Neuronal stem cell (in vitro differentiated cells): ENCODE measurements around the gene SMYD3.

Experiments
- DNase-seq: peaks from one replicate; pipeline ENCODE4 v3.0.0-alpha.2; 2013; ENCODE audit warnings: low spot score
- H2AFZ ChIP-seq: one replicate; pipeline ENCODE4 v1.6.1; 2013; ENCODE audit warnings: mild to moderate bottlenecking, low read length, inconsistent platforms
- H2AK5ac ChIP-seq: 2 replicates; pipeline ENCODE4 v1.6.1; 2013; ENCODE audit warnings: low read depth, mild to moderate bottlenecking, inconsistent platforms, low read length, moderate library complexity, mixed read lengths
- H2BK120ac ChIP-seq: 2 replicates; pipeline ENCODE4 v1.6.1; 2013; ENCODE audit warnings: low read depth, mild to moderate bottlenecking, inconsistent platforms, low read length, moderate library complexity, mixed read lengths
- H2BK12ac ChIP-seq: one replicate; pipeline ENCODE4 v1.6.1; 2013; ENCODE audit warnings: low read length, inconsistent platforms
- H2BK15ac ChIP-seq: 2 replicates; pipeline ENCODE4 v1.6.1; 2013; ENCODE audit warnings: mild to moderate bottlenecking, low read length, inconsistent platforms, mixed read lengths
- H2BK5ac ChIP-seq: one replicate; pipeline ENCODE4 v1.6.1; 2013; ENCODE audit warnings: inconsistent platforms, mild to moderate bottlenecking, low read length, moderate library complexity
- H3K14ac ChIP-seq: one replicate; pipeline ENCODE4 v1.6.1; 2013; ENCODE audit warnings: low read length, inconsistent platforms
- H3K18ac ChIP-seq: 2 replicates; pipeline ENCODE4 v1.6.1; 2013; ENCODE audit warnings: low read length, inconsistent platforms
- H3K23ac ChIP-seq: 2 replicates; pipeline ENCODE4 v1.6.1; 2013; ENCODE audit warnings: low read depth, mild to moderate bottlenecking, mixed read lengths, low read length, inconsistent platforms; ENCODE audit not compliant: poor library complexity
- H3K27ac ChIP-seq: replicated peaks from 3 replicates; pipeline ENCODE4 v1.5.1; 2013; ENCODE audit warnings: low read length, inconsistent platforms
- H3K27me3 ChIP-seq, 3 experiments: 2 replicates each; pipeline ENCODE4 v1.6.1; 2013; ENCODE audit warnings: low read length in 3 of 3, mild to moderate bottlenecking in 2 of 3, inconsistent platforms in 1 of 3, low read depth in 1 of 3, mixed read lengths in 1 of 3, moderate library complexity in 1 of 3; ENCODE audit not compliant: control insufficient read depth in 3 of 3, insufficient read depth in 3 of 3
- H3K36me3 ChIP-seq, 2 donors: replicated peaks in 1 of 2; 2 replicates each; pipeline ENCODE4 v1.6.1; 2013; ENCODE audit warnings: low read length in 2 of 2; ENCODE audit not compliant: control insufficient read depth in 2 of 2, insufficient read depth in 2 of 2
- H3K4ac ChIP-seq: 2 replicates; pipeline ENCODE4 v1.6.1; 2013; ENCODE audit warnings: inconsistent platforms, mild to moderate bottlenecking, low read length, moderate library complexity
- H3K4me1 ChIP-seq, 2 donors: 1 replicate in 1 of 2; 2 replicates in 1 of 2; pipeline ENCODE4 v1.6.1; 2013; ENCODE audit warnings: low read length in 2 of 2, low read depth in 1 of 2; ENCODE audit not compliant: control insufficient read depth in 2 of 2, insufficient read depth in 1 of 2
- H3K4me2 ChIP-seq: one replicate; pipeline ENCODE4 v1.6.1; 2013; ENCODE audit warnings: mild to moderate bottlenecking, low read length, inconsistent platforms; ENCODE audit not compliant: insufficient read depth, poor library complexity, severe bottlenecking
- H3K4me3 ChIP-seq, 2 donors: 2 replicates each; pipeline ENCODE4 v1.5.1; 2013; ENCODE audit warnings: low read length in 2 of 2, mild to moderate bottlenecking in 2 of 2, inconsistent platforms in 1 of 2, moderate library complexity in 1 of 2
- H3K79me1 ChIP-seq: one replicate; pipeline ENCODE4 v1.6.1; 2013; ENCODE audit warnings: low read depth, mild to moderate bottlenecking, inconsistent platforms, low read length, moderate library complexity
- H3K9ac ChIP-seq: one replicate; pipeline ENCODE4 v1.6.1; 2013; ENCODE audit warnings: mild to moderate bottlenecking, low read depth, low read length, inconsistent platforms; ENCODE audit not compliant: poor library complexity
- H3K9me3 ChIP-seq, 2 donors: replicated peaks in 1 of 2; 2 replicates each; pipeline versions ENCODE3 to v1.6.1; 2013; ENCODE audit warnings: low read length in 2 of 2, mild to moderate bottlenecking in 2 of 2, inconsistent platforms in 1 of 2, low read depth in 1 of 2, mixed read lengths in 1 of 2, moderate library complexity in 1 of 2; ENCODE audit not compliant: control insufficient read depth in 2 of 2, insufficient read depth in 1 of 2
- H4K8ac ChIP-seq: one replicate; pipeline ENCODE4 v1.6.1; 2013; ENCODE audit warnings: low read depth, mild to moderate bottlenecking, inconsistent platforms, low read length, moderate library complexity
- H4K91ac ChIP-seq: one replicate; pipeline ENCODE4 v1.6.1; 2013; ENCODE audit warnings: low read length, low read depth, mild to moderate bottlenecking, inconsistent platforms; ENCODE audit not compliant: poor library complexity
- WGBS, 2 donors: extraction: QIAGEN DNeasy Blood & Tissue Kit; methylation state at CpG; one replicate each; pipeline ENCODE4 v1.1.7; 2013; ENCODE audit warnings: missing lambda C conversion rate in 2 of 2, mixed read lengths in 1 of 2; ENCODE audit not compliant: insufficient read length in 2 of 2, insufficient replicate concordance in 1 of 2; ENCODE audit errors: extremely low coverage in 2 of 2; 5-methylcytosine and 5-hydroxymethylcytosine counted together

The SMYD3 gene

DNA sequence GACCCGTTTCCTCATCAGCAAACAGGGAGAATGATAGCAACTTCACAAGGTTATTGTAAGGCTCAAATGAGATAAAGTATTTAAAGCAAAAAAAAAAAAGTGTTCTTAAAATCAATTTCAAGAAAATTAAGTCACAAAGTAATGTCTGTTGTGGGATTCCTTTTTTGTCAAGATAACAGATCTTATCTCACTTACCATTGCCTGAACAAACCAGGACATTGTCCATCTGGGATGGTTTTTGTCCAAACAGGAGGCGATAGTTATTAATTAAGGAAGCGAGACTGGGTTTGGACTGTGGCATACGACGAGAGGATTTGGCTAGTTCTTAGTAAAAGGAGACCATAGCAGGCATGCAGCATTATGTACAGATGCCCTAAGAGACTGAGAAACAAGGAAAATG, 458.4 kb downstream of the SMYD3 start:
- no peak for DNase-seq
- H2BK5ac ChIP-seq: no peak overlapping the region

DNA sequence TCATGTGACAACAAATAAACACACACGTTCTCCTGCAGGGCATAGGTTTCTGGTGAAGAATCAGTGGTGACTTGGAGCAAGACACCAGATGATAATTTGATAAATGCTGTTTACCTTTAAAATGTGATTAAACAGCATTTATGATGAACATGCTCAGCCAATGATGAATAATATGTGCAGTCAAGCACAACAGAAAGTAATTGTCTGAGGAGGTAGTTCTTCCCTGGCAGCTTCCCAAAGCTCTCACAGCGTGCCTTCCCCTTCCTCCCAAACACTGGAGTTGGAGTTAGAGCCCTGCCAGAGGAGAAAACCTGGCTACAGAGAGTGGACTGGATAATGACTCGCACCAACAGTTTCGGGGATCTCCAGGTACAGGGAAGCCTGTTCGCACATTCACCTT, 463.5 kb downstream of the SMYD3 start:
- no peak overlapping the region for H2AFZ ChIP-seq

More for the DNA sequence above, 458.4 kb downstream of the SMYD3 start:
- Histone ChIP-seq H3K4me3 (no peak overlapping the region), H3K4me2 (no peak overlapping the region), H2BK12ac (no peak overlapping the region), H3K36me3 (no peaks in the 10 kb centered on the region), H3K79me1 (no peaks in the 10 kb centered on the region), H2AK5ac (no peak overlapping the region), H3K9ac (no peak overlapping the region), H2AFZ (no peak overlapping the region), H2BK15ac (no peak overlapping the region), H3K18ac (no peak overlapping the region), H3K14ac (no peak overlapping the region), H2BK120ac (no peak overlapping the region), H3K27ac (no peak overlapping the region), H3K4me1 (no peaks in the 10 kb centered on the region), H4K8ac (no peak overlapping the region), H3K23ac (no peak overlapping the region), H3K27me3 (no peaks in the 10 kb centered on the region), H3K4ac (no peak overlapping the region), H4K91ac (no peak overlapping the region), H3K9me3 (no peaks in the 10 kb centered on the region)
- WGBS, 2 donors: no CpG with 5 or more reads among the region's 5 CpGs

DNA sequence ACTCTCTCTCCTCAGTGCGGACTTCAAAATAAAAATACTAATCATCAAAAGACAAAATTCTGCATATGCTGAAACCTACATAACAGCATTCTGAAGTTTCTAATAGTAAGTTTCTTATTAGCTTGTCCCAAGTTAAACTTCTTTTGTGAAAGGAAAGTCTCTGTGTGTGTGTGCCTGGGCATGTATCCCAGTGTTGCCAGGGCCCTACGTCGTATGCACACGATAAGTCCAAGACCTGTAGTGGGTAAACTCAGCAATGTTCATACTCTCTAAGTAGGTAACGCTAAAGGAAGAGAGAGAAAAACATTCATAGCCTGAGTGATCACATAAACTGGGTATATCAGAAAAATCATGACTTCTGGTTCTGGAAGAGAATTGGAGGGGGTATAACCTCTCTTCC, 465.7 kb downstream of the SMYD3 start:
- no peak for DNase-seq
- H3K4me3 ChIP-seq: no peak overlapping the region
- no peaks in the 10 kb centered on the region for H3K36me3 ChIP-seq
- H3K4me2 ChIP-seq: no peak overlapping the region
- H2BK12ac ChIP-seq: no peak overlapping the region
- no peak overlapping the region for H2AK5ac ChIP-seq
- no CpG with 5 or more reads among the region's 5 CpGs for WGBS, 2 donors
- no peak overlapping the region for H2BK120ac ChIP-seq
- no peak overlapping the region for H4K8ac ChIP-seq
- H3K23ac ChIP-seq: no peak overlapping the region
- no peak overlapping the region for H2BK15ac ChIP-seq
- no peak overlapping the region for H3K18ac ChIP-seq
- H3K9ac ChIP-seq: no peak overlapping the region
- H3K79me1 ChIP-seq: no peaks in the 10 kb centered on the region
- no peak overlapping the region for H3K14ac ChIP-seq
- no peak overlapping the region for H3K4ac ChIP-seq
- H4K91ac ChIP-seq: no peak overlapping the region
- no peak overlapping the region for H3K27ac ChIP-seq
- no peaks in the 10 kb centered on the region for H3K27me3 ChIP-seq
- H3K4me1 ChIP-seq: no peaks in the 10 kb centered on the region
- H3K9me3 ChIP-seq: no peaks in the 10 kb centered on the region
- H2AFZ ChIP-seq: no peak overlapping the region
- no peak overlapping the region for H2BK5ac ChIP-seq

More for the DNA sequence above, 463.5 kb downstream of the SMYD3 start:
- WGBS, 2 donors: no CpG with 5 or more reads among the region's 5 CpGs
- no peak overlapping the region for H3K27ac ChIP-seq
- no peak overlapping the region for H3K4me2 ChIP-seq
- no peak overlapping the region for H3K4ac ChIP-seq
- H4K8ac ChIP-seq: no peak overlapping the region
- H4K91ac ChIP-seq: no peak overlapping the region
- H3K4me1 ChIP-seq: no peaks in the 10 kb centered on the region
- no peak overlapping the region for H2BK120ac ChIP-seq
- no peak for DNase-seq
- H2BK5ac ChIP-seq: no peak overlapping the region
- H3K23ac ChIP-seq: no peak overlapping the region
- H3K4me3 ChIP-seq: no peak overlapping the region
- no peak overlapping the region for H3K18ac ChIP-seq
- H3K14ac ChIP-seq: no peak overlapping the region
- no peak overlapping the region for H2AK5ac ChIP-seq
- no peak overlapping the region for H3K9ac ChIP-seq
- H3K27me3 ChIP-seq: no peaks in the 10 kb centered on the region
- H3K36me3 ChIP-seq: no peaks in the 10 kb centered on the region
- no peaks in the 10 kb centered on the region for H3K9me3 ChIP-seq
- no peak overlapping the region for H2BK15ac ChIP-seq
- H2BK12ac ChIP-seq: no peak overlapping the region
- H3K79me1 ChIP-seq: no peaks in the 10 kb centered on the region

DNA sequence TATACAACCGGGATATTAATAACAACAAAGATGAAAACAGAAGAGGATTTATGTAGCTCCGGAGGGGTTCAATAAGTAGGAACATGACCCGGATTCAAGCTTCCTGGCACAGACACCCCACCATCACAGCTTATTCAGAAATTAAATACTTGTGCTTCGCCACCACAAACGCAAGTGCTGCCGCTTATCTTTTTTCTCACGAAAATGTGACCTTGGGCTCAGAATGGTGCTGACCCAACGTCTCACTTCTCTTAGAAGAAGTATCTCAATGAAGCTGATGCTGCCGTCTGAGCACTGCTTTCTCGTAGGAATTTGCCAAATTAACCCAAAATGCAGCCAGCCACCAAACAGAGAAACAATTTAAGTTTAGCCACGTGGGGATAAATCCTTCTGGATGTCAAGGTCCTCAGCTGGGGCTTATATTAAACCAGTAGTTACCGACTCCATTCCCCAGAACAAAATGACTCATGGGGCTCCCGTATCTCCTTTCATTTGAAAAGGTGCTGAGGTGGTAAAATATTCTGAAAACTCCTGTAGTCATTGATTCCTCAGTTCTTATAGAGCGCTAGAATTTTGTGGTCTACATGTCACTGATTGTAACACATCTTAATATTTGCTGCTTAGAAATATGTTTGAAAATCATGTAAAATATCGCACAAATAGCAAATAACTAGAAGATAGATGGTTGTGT, 466.7 kb downstream of the SMYD3 start:
- no peak overlapping the region for H2BK120ac ChIP-seq

More for the DNA sequence above, 466.7 kb downstream of the SMYD3 start:
- no peaks in the 10 kb centered on the region for H3K36me3 ChIP-seq
- no peaks in the 10 kb centered on the region for H3K9me3 ChIP-seq
- H3K4me2 ChIP-seq: no peak overlapping the region
- no peak overlapping the region for H3K27ac ChIP-seq
- no peak overlapping the region for H4K91ac ChIP-seq
- H2AK5ac ChIP-seq: no peak overlapping the region
- H3K23ac ChIP-seq: no peak overlapping the region
- no peak overlapping the region for H2AFZ ChIP-seq
- no peak overlapping the region for H3K9ac ChIP-seq
- H3K4ac ChIP-seq: no peak overlapping the region
- H3K4me3 ChIP-seq: no peak overlapping the region
- H3K79me1 ChIP-seq: no peaks in the 10 kb centered on the region
- H3K4me1 ChIP-seq: no peaks in the 10 kb centered on the region
- no peak overlapping the region for H3K14ac ChIP-seq
- DNase-seq: no peak
- WGBS, 2 donors: no CpG with 5 or more reads among the region's 15 CpGs
- no peaks in the 10 kb centered on the region for H3K27me3 ChIP-seq
- no peak overlapping the region for H2BK12ac ChIP-seq
- no peak overlapping the region for H4K8ac ChIP-seq
- no peak overlapping the region for H2BK15ac ChIP-seq
- no peak overlapping the region for H3K18ac ChIP-seq
- H2BK5ac ChIP-seq: no peak overlapping the region
